Anterior cingulate cortex (tissue), 58 donors: ENCODE data around the gene HOXD8.
A peak's percentile ranks its signal among the peaks of the same experiment; 100 is the strongest.

ENCODE experiments used
- DNase-seq, 58 donors: peaks; one replicate each; lab custom pipeline; 2025; lab: John Stamatoyannopoulos, UW

HOXD8 gene

GRCh38 chr2:176128982-176129796, at the start of gene HOXD8:
Gene HOXD8, plus strand, starts transcription at chr2:176129705. Its CDS starts 662 bp downstream, at chr2:176130367.
- no peak for DNase-seq

GRCh38 chr2:176079831-176080539, 49.5 kb upstream of the HOXD8 start:
- DNase-seq: no peak

- DNase-seq: no peak
Measured at GRCh38 chr2:176080540-176081375, 48.7 kb upstream of the HOXD8 start.

- no peak for DNase-seq
Measured at GRCh38 chr2:176081376-176081836, 48.1 kb upstream of the HOXD8 start.

GRCh38 chr2:176081837-176082524, 47.5 kb upstream of the HOXD8 start:
- no peak for DNase-seq

GRCh38 chr2:176082525-176082823, 47.0 kb upstream of the HOXD8 start:
- no peak for DNase-seq

GRCh38 chr2:176082824-176083751, 46.4 kb upstream of the HOXD8 start:
- DNase-seq: no peak

- no peak for DNase-seq
Measured at GRCh38 chr2:176083796-176084261, 45.7 kb upstream of the HOXD8 start, which contains the start of gene EVX2. Gene EVX2, minus strand, starts transcription at chr2:176083962. Its CDS starts 186 bp downstream, at chr2:176083776.

GRCh38 chr2:176084611-176085119, 44.8 kb upstream of the HOXD8 start:
- no peak for DNase-seq

GRCh38 chr2:176085120-176085788, 44.3 kb upstream of the HOXD8 start:
- no peak for DNase-seq

GRCh38 chr2:176085861-176086771, 43.4 kb upstream of the HOXD8 start:
- peak in 44 of 58 donors; percentile 2 to 58 (median 20) for DNase-seq

GRCh38 chr2:176087330-176088047, 42.0 kb upstream of the HOXD8 start:
- DNase-seq: no peak

GRCh38 chr2:176088048-176088936, 41.2 kb upstream of the HOXD8 start:
- DNase-seq: peak in 21 of 58 donors; percentile 1 to 40 (median 7)

- DNase-seq: no peak
Measured at GRCh38 chr2:176088937-176089842, 40.3 kb upstream of the HOXD8 start.
